Dendritic cell treated with granulocyte-macrophage colony-stimulating factor and Interleukin-4, amounts not matched to agents 40 ng/mL and 50 ng/mL, for 4 days (primary cell): ENCODE results near the gene CD1B.
"Not testable (repeated sequence)": the region's sequence is repeated elsewhere in the genome, so short reads cannot be mapped to it uniquely, and the experiment has no call there.

ENCODE experiments used
- H3K27ac Mint-ChIP-seq: one replicate; pipeline ENCODE4 v1.8.0; 2022; ENCODE audit warnings: mild to moderate bottlenecking, mixed read lengths
- H3K27me3 Mint-ChIP-seq: one replicate; pipeline ENCODE4 v1.8.0; 2022; ENCODE audit warnings: mild to moderate bottlenecking, mixed read lengths
- H3K36me3 Mint-ChIP-seq: one replicate; pipeline ENCODE4 v1.8.0; 2022; ENCODE audit warnings: low read depth, mixed read lengths
- H3K4me1 Mint-ChIP-seq: one replicate; pipeline ENCODE4 v1.8.0; 2022; ENCODE audit warnings: low read depth, mixed read lengths
- H3K4me3 Mint-ChIP-seq: one replicate; pipeline ENCODE4 v1.8.0; 2022; ENCODE audit warnings: mild to moderate bottlenecking, moderate library complexity, mixed read lengths
- H3K9me3 Mint-ChIP-seq: one replicate; pipeline ENCODE4 v1.8.0; 2022; ENCODE audit warnings: mixed read lengths
- intact Hi-C: fragments of 100-400 bp; cut with micrococcal nuclease; formaldehyde crosslinking; loops from one replicate; pipeline ENCODE4 v1.15.0; 2022

CD1B gene

GRCh38 chr1:158290321-158290844 lies 40.9 kb downstream of the CD1B start:
- Mint-ChIP-seq H3K36me3 (peaks cover 9% of the 10 kb centered on the region), H3K27me3 (no peaks in the 10 kb centered on the region), H3K9me3 (no peaks in the 10 kb centered on the region), H3K27ac (no peak overlapping the region), H3K4me1 (peaks cover 36% of the 10 kb centered on the region), H3K4me3 (no peak overlapping the region)
- intact Hi-C loops = loop anchor here (2.0 kb wide), 2 partner anchors 36 to 42 kb away; no protein-coding TSS in a partner anchor

GRCh38 chr1:158289811-158290210 lies 41.5 kb downstream of the CD1B start, which contains the start of gene CD1C:
Gene CD1C, plus strand, starts transcription at chr1:158289923. Its CDS starts 142 bp downstream, at chr1:158290065.
- H3K4me1 Mint-ChIP-seq = peaks cover 36% of the 10 kb centered on the region
- H3K27ac Mint-ChIP-seq = no peak within 1 kb of the TSS
- H3K9me3 Mint-ChIP-seq = no peaks in the 10 kb centered on the region
- no peaks in the 10 kb centered on the region for H3K27me3 Mint-ChIP-seq
- H3K36me3 Mint-ChIP-seq = peaks cover 3% of the 10 kb centered on the region
- intact Hi-C loops = loop anchor here (2.0 to 10.0 kb wide), 4 partner anchors 37 to 787 kb away; partner anchors contain the start of gene AIM2
- H3K4me3 Mint-ChIP-seq = no peak within 1 kb of the TSS

GRCh38 chr1:158286941-158287346 lies 44.4 kb downstream of the CD1B start:
- no peak overlapping the region for H3K4me3 Mint-ChIP-seq
- peaks cover 6% of the 10 kb centered on the region for H3K36me3 Mint-ChIP-seq
- H3K27me3 Mint-ChIP-seq = no peaks in the 10 kb centered on the region
- H3K27ac Mint-ChIP-seq = peak overlapping the region; percentile 93
- intact Hi-C loops = loop anchor here (5.0 to 10.0 kb wide), 2 partner anchors 82 to 790 kb away; partner anchors contain the start of gene AIM2
- H3K9me3 Mint-ChIP-seq = peaks cover 6% of the 10 kb centered on the region
- peaks cover 48% of the 10 kb centered on the region for H3K4me1 Mint-ChIP-seq

- H3K4me1 Mint-ChIP-seq = peaks cover 52% of the 10 kb centered on the region
- H3K36me3 Mint-ChIP-seq = peaks cover 9% of the 10 kb centered on the region
- H3K27me3 Mint-ChIP-seq = no peaks in the 10 kb centered on the region
- peak overlapping the region; percentile 44 for H3K4me3 Mint-ChIP-seq
- peaks cover 11% of the 10 kb centered on the region for H3K9me3 Mint-ChIP-seq
- peak overlapping the region; percentile 93 for H3K27ac Mint-ChIP-seq
- intact Hi-C loops = loop anchor here (5.0 to 10.0 kb wide), 2 partner anchors 82 to 791 kb away; partner anchors contain the start of gene AIM2
These were observed 44.8 kb downstream of the CD1B start for GRCh38 chr1:158286487-158286886.

GRCh38 chr1:158285756-158286241 lies 45.5 kb downstream of the CD1B start:
- intact Hi-C loops = loop anchor here (5.0 to 10.0 kb wide), 2 partner anchors 81 to 792 kb away; partner anchors contain the start of gene AIM2
- no peaks in the 10 kb centered on the region for H3K27me3 Mint-ChIP-seq
- H3K36me3 Mint-ChIP-seq = peaks cover 14% of the 10 kb centered on the region
- H3K4me1 Mint-ChIP-seq = peaks cover 59% of the 10 kb centered on the region
- peak overlapping the region; percentile 33 for H3K4me3 Mint-ChIP-seq
- H3K9me3 Mint-ChIP-seq = peaks cover 18% of the 10 kb centered on the region
- H3K27ac Mint-ChIP-seq = peak overlapping the region; percentile 93

GRCh38 chr1:158283965-158284364 lies 47.4 kb downstream of the CD1B start:
- intact Hi-C loops = loop anchor here (10.0 kb wide), 1 partner anchor 79 kb away; no protein-coding TSS in a partner anchor
- Mint-ChIP-seq H3K9me3 (peaks cover 21% of the 10 kb centered on the region), H3K27me3 (no peaks in the 10 kb centered on the region), H3K4me3 (peak overlapping the region; percentile 36), H3K36me3 (peaks cover 16% of the 10 kb centered on the region), H3K27ac (peak overlapping the region; percentile 93), H3K4me1 (peaks cover 61% of the 10 kb centered on the region)

GRCh38 chr1:158282421-158282820 lies 48.9 kb downstream of the CD1B start:
- H3K4me3 Mint-ChIP-seq, H3K27me3 Mint-ChIP-seq: not testable (repeated sequence)
- peaks cover 27% of the 10 kb centered on the region for H3K9me3 Mint-ChIP-seq
- peak overlapping the region; percentile 78 for H3K27ac Mint-ChIP-seq
- intact Hi-C loops = loop anchor here (10.0 kb wide), 1 partner anchor 78 kb away; no protein-coding TSS in a partner anchor
- peaks cover 63% of the 10 kb centered on the region for H3K4me1 Mint-ChIP-seq
- peaks cover 20% of the 10 kb centered on the region for H3K36me3 Mint-ChIP-seq
